WI38 (cell line): Measurements from ENCODE around the gene SRRT.
"Not testable (repeated sequence)": the region's sequence is repeated elsewhere in the genome, so short reads cannot be mapped to it uniquely, and the experiment has no call there.

ENCODE experiments used
- H3K4me3 ChIP-seq: 2 replicates; pipeline ENCODE4 v1.5.1; 2011; ENCODE audit warnings: low read depth, mild to moderate bottlenecking, control low read depth, low read length
- CTCF ChIP-seq: IDR thresholded peaks from 2 replicates; pipeline ENCODE4 v1.5.1; 2012; ENCODE audit warnings: low read depth, mild to moderate bottlenecking, control low read depth, low read length

Gene SRRT

GRCh38 chr7:100914879-100915447 lies 40.1 kb downstream of the SRRT start:
- TF ChIP-seq CTCF = no peak
- H3K4me3 ChIP-seq = no peak overlapping the region

- not testable (repeated sequence) for H3K4me3 ChIP-seq
These were observed 44.4 kb downstream of the SRRT start for GRCh38 chr7:100919335-100919734.

GRCh38 chr7:100919779-100920437 lies 45.0 kb downstream of the SRRT start:
- not testable (repeated sequence) for H3K4me3 ChIP-seq

- no peak overlapping the region for H3K4me3 ChIP-seq
- no peak for TF ChIP-seq CTCF
These were observed 46.1 kb downstream of the SRRT start for GRCh38 chr7:100921039-100921438.

GRCh38 chr7:100923616-100924015 lies 48.7 kb downstream of the SRRT start:
- H3K4me3 ChIP-seq = not testable (repeated sequence)

- H3K4me3 ChIP-seq = no peak overlapping the region
- TF ChIP-seq CTCF = no peak
These were observed 54.9 kb downstream of the SRRT start for GRCh38 chr7:100929808-100930174.

- no peak overlapping the region for H3K4me3 ChIP-seq
- TF ChIP-seq CTCF = no peak
These were observed 58.8 kb downstream of the SRRT start for GRCh38 chr7:100933734-100934133.

GRCh38 chr7:100935381-100935780 lies 60.5 kb downstream of the SRRT start:
- not testable (repeated sequence) for H3K4me3 ChIP-seq

GRCh38 chr7:100936167-100936566 lies 61.3 kb downstream of the SRRT start:
- H3K4me3 ChIP-seq = not testable (repeated sequence)
